GM18861 (cell line): ENCODE measurements around the gene PIGU.
"Not testable (repeated sequence)": the region's sequence is repeated elsewhere in the genome, so short reads cannot be mapped to it uniquely, and the experiment has no call there.

Experiments used
- ATAC-seq: cut with Tn5 transposase; IDR thresholded peaks from one replicate; pipeline ENCODE4 v1.9.1; 2021; ENCODE audit not compliant: unreplicated experiment

Gene PIGU, protein sequence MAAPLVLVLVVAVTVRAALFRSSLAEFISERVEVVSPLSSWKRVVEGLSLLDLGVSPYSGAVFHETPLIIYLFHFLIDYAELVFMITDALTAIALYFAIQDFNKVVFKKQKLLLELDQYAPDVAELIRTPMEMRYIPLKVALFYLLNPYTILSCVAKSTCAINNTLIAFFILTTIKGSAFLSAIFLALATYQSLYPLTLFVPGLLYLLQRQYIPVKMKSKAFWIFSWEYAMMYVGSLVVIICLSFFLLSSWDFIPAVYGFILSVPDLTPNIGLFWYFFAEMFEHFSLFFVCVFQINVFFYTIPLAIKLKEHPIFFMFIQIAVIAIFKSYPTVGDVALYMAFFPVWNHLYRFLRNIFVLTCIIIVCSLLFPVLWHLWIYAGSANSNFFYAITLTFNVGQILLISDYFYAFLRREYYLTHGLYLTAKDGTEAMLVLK

DNA sequence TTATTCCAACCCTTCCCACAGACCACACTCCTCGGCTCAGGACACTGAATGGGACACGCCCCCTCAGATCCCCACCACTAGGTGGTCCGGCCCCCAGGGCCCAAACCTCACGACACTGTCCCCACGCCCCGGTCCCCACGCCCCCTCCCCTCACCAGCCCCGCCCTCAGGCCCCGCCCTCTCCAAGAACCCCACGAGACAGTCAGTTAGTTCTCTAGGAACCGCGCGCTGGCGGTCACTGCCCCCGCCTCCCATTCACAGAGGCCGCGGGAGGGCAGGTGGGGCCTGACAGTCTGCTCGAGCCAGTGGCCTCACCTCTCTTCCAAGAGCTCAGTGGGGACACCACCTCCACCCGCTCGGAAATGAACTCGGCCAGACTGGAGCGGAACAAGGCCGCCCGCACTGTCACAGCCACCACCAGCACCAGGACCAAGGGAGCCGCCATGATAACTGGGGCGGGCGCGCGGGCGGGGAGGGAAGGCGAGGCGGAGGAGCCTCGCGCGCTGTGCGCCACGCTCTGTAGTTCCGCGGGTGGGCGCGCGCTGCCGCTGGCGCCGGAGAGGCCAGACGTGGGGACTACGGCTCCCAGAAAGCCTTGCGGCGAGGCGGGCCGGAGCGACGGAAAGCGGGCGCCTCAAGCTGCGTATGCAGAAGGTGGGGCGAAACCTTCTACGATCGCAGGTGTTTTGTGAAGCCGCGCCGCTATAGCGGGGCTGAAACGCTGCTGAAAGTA is at the start of gene PIGU:
PIGU (minus strand) TSS at position 451 of the 732 bp plus-strand sequence; CDS start at position 444, 7 bp downstream.
- peak; percentile 95 for ATAC-seq

DNA sequence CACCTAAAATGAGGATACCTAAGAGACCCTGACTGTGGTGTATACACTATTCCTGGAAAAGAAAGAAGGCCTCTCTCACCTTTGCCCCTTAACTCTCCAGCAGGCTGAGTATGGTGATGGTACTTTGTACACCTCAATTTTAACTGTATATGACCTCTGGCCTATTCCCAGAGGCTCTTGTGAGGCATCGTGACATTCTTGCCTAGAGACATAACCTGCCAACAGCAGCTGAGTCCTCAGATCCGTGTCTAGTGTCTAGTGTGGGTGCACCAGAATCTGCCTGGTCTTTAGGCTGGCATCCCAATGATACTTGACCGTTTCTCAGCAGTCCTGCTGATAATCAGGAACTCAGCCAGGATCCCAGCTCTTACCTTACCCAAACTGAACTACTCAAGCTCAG is 47.3 kb upstream of the PIGU start:
- ATAC-seq: no peak

- ATAC-seq: not testable (repeated sequence)
Measured at GRCh38 chr20:34722560-34722959, 45.7 kb upstream of the PIGU start.

GRCh38 chr20:34720266-34720665 is 43.4 kb upstream of the PIGU start:
- no peak for ATAC-seq

DNA sequence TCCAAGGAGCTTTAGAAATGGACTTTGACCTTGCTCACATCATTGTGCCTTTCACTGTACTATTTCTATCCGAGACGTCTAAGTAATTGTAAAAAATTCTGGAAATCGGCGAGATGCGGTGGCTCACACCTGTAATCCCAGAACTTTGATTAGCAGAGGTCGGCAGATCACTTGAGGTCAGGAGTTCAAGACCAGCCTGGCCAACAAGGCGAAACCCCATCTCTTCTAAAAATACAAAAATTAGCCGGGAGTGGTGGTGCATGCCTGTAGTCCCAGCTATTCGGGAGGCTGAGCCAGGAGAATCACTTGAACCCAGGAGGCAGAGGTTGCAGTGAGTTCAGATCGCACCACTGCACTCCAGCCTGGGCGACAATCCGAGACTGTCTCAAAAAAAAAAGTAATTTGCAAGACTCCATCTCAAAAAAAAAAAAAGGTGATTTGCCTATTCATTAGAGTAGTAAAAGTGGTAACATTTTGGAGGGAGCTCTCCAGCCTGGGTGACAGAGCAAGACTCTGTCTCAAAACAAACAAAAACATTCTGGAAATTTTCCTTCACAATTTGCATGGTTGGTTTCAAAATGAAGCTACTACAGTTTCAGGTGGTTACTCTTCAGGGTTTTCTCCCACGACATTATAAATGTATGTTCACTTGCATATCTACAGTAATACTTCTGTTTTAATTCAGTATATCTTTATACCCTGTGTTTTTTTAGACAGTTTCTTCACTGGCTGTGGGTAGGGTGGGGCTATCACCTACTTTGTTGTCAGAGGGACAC is 42.5 kb upstream of the PIGU start:
- peak; percentile 88 for ATAC-seq

- ATAC-seq: no peak
Measured at GRCh38 chr20:34717230-34718095, 40.6 kb upstream of the PIGU start.

- no peak for ATAC-seq
Measured at GRCh38 chr20:34716921-34717229, 40.0 kb upstream of the PIGU start.

GRCh38 chr20:34715384-34715783 is 38.5 kb upstream of the PIGU start:
- no peak for ATAC-seq

- ATAC-seq: not testable (repeated sequence)
Measured at GRCh38 chr20:34713944-34714515, 37.1 kb upstream of the PIGU start.

DNA sequence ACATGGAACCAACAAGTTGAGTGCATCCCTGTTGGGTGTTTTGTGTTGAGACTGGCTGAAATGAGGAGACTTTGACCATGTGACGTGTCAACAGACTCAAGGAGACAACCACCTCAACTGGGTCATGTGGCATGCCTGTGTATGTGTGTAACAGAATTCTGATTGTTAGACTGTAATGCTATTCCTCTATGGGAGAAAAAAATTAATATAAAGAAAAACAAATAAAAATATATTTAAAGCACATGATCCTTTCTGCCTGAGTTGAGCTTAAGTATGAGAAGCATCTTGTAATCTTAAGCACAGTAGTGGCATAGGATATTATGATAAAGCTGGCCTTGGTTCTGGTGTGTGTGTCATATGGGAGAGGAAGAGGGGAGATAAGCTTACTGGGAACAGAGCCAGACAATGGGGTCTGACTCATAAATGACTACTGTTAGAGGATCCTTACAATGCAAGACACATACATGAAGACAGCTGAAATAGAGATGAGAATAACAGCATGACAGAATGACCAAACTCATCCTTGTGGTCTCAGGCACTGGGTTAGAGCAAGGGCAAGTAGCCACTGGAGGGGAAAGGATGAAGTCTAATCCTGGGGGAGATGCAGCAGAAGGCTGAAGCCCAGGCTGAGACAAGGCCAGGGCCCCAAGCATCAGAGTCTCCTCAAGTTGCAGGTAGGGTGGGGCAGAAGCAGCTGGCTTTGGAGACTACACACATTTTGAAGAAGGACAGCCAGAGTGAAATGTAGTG is 36.5 kb upstream of the PIGU start:
- no peak for ATAC-seq

DNA sequence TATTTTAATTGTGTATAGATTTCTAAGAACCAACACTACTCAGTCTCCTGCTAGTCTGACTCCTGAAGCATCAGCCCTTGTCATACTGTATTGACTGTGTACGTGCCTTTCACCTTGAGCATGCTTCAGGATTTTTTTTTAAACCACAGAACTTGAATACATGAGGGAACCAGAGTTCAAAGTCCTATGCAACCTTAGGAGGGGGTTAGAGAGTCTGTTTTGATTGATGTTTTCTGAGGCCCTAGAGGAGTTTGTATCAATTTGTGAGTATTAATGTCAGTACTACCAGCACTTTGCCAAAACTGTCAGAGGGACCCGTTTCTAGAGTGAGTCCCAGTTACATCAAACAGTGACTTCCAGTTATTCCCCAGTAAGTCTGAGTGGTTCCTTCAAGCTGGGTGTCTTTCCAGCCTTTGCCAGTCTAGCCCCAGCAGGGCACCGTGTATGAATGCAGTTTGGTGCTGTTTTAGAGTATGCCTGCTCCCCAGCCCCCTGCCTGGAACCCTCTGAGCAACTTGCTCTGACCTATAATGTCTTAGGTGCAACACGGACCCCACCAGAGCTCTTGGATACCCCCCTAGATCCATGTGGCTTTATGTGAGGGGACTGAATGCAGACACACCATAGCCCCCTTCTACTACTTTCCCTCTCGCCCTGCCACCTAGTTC is 35.8 kb upstream of the PIGU start:
- ATAC-seq: no peak

DNA sequence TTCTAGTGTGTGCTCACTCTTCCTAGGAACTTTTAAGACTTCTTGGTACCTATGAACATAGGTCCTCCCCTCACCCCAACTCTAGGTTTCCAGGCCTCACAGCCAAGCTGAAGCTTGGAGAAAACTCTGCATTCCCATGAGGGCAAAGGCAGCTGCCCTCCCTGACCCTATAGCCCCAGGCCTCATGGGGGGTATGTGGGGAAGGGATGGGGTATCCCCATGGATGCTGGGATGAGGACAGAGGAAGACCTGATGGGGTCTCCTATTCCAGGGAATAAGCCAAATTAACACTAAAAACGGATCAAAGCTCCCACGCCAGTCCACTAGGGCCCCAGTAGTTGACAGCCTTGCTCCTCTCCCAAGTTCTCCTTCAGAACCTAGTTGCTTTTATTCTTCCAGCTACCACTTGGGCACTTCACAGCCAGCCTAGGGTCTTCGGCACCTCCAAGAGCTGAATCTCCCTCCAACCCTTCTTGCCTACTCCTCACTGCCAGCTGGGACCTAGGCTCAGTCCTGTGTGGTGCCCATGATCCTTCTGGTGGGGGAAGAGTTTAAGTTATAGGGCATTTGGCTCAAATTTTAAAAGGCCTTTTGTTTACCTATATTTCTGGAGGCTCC is 35.0 kb upstream of the PIGU start:
- ATAC-seq: no peak

DNA sequence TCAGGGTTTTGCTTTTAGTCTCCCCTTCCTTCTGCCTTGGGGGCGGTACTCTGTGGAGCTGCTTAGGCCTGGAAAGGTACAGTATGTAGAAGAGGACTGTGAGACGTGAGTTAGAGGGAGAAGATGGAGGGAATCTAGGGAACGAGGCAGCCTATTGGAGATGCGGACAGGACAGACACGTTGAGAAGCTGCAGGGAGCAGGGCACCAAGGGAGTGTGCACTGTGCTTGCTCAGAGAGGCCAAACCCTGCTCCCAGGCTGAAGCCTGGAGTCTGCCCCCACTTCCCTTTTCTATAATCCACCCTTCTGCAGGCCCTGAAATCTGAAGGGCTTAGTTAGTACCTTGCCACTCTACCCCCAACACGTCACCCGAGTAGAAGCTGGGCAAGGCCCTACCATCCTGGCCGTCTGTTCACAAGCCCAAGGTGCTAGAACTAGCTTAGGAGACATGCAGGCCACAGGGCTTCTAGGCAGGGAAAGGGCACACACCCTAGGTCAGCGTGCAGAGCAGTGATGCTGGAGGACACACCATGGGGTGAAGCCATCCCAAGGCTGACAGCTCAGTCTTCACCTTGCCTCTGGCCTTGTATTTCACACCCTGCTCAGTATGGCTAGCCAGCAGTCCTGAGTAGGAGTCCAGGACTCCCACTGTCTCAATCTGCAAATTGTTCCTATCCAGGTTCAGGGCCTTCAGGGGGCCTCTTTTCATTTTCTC is 34.1 kb upstream of the PIGU start:
- no peak for ATAC-seq

DNA sequence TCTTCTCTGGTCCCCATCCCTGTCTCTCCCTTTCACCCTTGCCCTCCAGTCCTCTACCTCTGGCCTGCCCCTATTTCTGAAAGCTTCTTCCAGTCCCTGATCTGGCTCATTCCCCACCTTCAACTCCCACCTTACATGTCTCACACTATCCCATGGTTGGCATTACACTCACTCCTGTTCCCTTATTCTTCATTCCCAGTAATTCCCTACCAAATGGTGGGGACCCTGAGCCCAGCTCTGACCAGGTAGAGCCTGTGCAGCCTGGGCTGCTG is 33.6 kb upstream of the PIGU start:
- no peak for ATAC-seq

- peak; percentile 25 for ATAC-seq
Measured at GRCh38 chr20:34709831-34710567, 33.1 kb upstream of the PIGU start.

DNA sequence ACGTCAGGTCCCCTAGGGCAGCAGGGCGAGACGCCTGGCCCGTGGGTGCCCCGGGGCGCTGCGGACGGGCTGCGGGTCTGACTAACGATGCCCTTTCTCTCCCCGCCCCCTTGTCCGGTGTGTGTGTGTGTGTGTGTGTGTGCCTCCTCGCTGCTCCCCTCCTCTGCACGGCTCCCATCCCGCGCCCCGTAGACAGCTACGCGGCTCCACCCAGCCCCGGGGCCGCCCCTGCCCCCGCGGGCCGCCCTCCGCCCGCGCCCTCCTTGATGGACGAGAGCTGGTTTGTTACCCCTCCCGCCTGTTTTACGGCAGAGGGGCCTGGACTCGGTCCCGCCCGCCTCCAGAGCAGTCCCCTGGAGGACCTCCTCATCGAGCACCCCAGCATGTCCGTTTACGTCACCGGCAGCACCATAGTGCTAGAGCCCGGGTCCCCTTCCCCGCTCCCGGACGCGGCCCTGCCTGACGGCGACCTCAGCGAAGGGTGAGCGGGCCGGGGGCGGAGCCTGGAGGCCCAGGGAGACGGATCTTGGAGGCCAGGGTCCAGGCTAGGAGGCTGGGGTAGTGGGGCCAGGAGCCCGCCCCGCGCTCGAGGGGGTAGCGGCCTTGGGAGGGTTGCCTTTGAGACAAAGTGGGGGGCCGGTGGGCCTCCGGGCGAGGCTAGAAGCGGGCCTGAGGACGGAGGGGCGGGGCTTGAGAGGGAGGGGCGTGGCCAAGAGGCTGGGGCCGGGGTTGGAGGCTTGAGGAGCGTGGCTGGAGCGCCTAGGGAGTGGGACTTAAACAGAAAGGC is 32.3 kb upstream of the PIGU start:
- peak; percentile 35 for ATAC-seq

DNA sequence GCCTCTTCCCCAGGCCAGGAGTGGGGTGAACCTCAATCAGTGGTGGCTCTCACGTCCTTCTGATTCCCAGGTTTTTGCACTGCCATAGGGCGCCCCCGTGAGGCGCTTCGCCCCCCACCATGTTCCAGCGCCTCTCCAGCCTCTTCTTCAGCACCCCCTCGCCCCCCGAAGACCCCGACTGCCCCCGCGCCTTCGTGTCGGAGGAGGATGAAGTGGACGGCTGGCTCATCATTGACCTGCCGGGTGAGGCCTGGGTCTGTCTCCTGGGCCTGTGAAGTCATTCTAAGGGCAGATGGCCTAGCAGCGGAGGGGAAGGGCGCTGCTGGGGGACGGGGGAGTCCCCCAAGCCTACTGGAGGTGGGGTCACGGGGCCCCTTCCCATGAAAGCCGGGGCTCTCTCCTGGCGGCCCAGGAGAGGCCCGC is 31.7 kb upstream of the PIGU start:
- no peak for ATAC-seq
